WTC11 (cell line): Measurements from ENCODE around the gene TRIM38. TPM values are rescaled to one million over a fixed set of nuclear protein-coding genes. Genes with fewer than 3 reads are reported as not detected.

Experiments used
- ATF1 ChIP-seq: sonication (generic); formaldehyde crosslinking; IDR thresholded peaks from 2 replicates; pipeline ENCODE4 v1.8.1; 2023; ENCODE audit warnings: mild to moderate bottlenecking, moderate library complexity, missing genetic modification reagents
- CREB1 ChIP-seq: sonication (generic); formaldehyde crosslinking; IDR thresholded peaks from 2 replicates; pipeline ENCODE4 v1.8.0; 2023; ENCODE audit warnings: mild to moderate bottlenecking, missing genetic modification reagents
- ELF4 ChIP-seq: sonication (generic); formaldehyde crosslinking; IDR thresholded peaks from 2 replicates; pipeline ENCODE4 v1.8.1; 2022; ENCODE audit warnings: low read depth, mild to moderate bottlenecking, moderate library complexity, missing genetic modification reagents
- EMX1 ChIP-seq: fragments of 250-450 bp; sonication (Bioruptor Pico); IDR thresholded peaks from 2 replicates; pipeline ENCODE4 v1.8.0; 2021; ENCODE audit warnings: mild to moderate bottlenecking
- FOXJ3 ChIP-seq: sonication (generic); formaldehyde crosslinking; IDR thresholded peaks from 2 replicates; pipeline ENCODE4 v1.9.0; 2021; ENCODE audit warnings: missing genetic modification reagents, mild to moderate bottlenecking, borderline replicate concordance
- FOXK1 ChIP-seq: sonication (generic); formaldehyde crosslinking; IDR thresholded peaks from 2 replicates; pipeline ENCODE4 v1.8.0; 2022; ENCODE audit warnings: mild to moderate bottlenecking, moderate library complexity, missing genetic modification reagents
- FOXP1 ChIP-seq: sonication (generic); formaldehyde crosslinking; IDR thresholded peaks from 2 replicates; pipeline ENCODE4 v1.8.0; 2022; ENCODE audit warnings: missing genetic modification reagents, mild to moderate bottlenecking, moderate library complexity, borderline replicate concordance
- FOXP4 ChIP-seq: sonication (generic); formaldehyde crosslinking; IDR thresholded peaks from 2 replicates; pipeline ENCODE4 v1.8.0; 2022; ENCODE audit warnings: mild to moderate bottlenecking, missing genetic modification reagents
- GABPB1 ChIP-seq: sonication (generic); formaldehyde crosslinking; IDR thresholded peaks from 2 replicates; pipeline ENCODE4 v1.8.1; 2023; ENCODE audit warnings: mild to moderate bottlenecking, missing genetic modification reagents
- IRF1 ChIP-seq: sonication (generic); formaldehyde crosslinking; IDR thresholded peaks from 2 replicates; pipeline ENCODE4 v1.8.0; 2023; ENCODE audit warnings: missing genetic modification reagents
- IRF2 ChIP-seq: sonication (generic); formaldehyde crosslinking; IDR thresholded peaks from 2 replicates; pipeline ENCODE4 v1.8.0; 2022; ENCODE audit warnings: low read depth, missing genetic modification reagents, borderline replicate concordance
- KAT7 ChIP-seq: sonication (generic); formaldehyde crosslinking; IDR thresholded peaks from 2 replicates; pipeline ENCODE4 v1.8.1; 2023; ENCODE audit warnings: missing genetic modification reagents, mild to moderate bottlenecking, borderline replicate concordance
- MXD4 ChIP-seq: fragments of 250-450 bp; sonication (Bioruptor Pico); IDR thresholded peaks from 2 replicates; pipeline ENCODE4 v1.8.0; 2021; ENCODE audit warnings: mild to moderate bottlenecking, moderate library complexity, borderline replicate concordance
- MYBL2 ChIP-seq: sonication (generic); formaldehyde crosslinking; IDR thresholded peaks from 2 replicates; pipeline ENCODE4 v1.8.1; 2023; ENCODE audit warnings: mild to moderate bottlenecking, moderate library complexity, missing genetic modification reagents
- NFATC4 ChIP-seq: fragments of 250-450 bp; sonication (Bioruptor Pico); IDR thresholded peaks from 2 replicates; pipeline ENCODE4 v1.9.0; 2021; ENCODE audit warnings: mild to moderate bottlenecking
- NR1H2 ChIP-seq: sonication (generic); formaldehyde crosslinking; IDR thresholded peaks from 2 replicates; pipeline ENCODE4 v1.9.0; 2021; ENCODE audit warnings: mild to moderate bottlenecking, moderate library complexity, missing genetic modification reagents
- PRRX2 ChIP-seq: fragments of 250-450 bp; sonication (Bioruptor Pico); IDR thresholded peaks from 2 replicates; pipeline ENCODE4 v1.8.0; 2021; ENCODE audit warnings: mild to moderate bottlenecking
- RELA ChIP-seq: sonication (generic); formaldehyde crosslinking; IDR thresholded peaks from 2 replicates; pipeline ENCODE4 v1.8.1; 2022; ENCODE audit warnings: missing genetic modification reagents, mild to moderate bottlenecking, borderline replicate concordance
- TEAD1 ChIP-seq: sonication (generic); formaldehyde crosslinking; IDR thresholded peaks from 2 replicates; pipeline ENCODE4 v1.8.0; 2022; ENCODE audit warnings: mild to moderate bottlenecking, missing genetic modification reagents
- total RNA-seq: library from RNA; stranded (reverse); gene quantifications from 3 replicates; pipeline ENCODE4 v1.2.3, GENCODE V29; 2021
- TF ChIP-seq, protein P1 (sequence below): fragments of 250-450 bp; sonication (Bioruptor Pico); IDR thresholded peaks from 2 replicates; pipeline ENCODE4 v1.9.0; 2021; ENCODE audit warnings: mild to moderate bottlenecking
- TF ChIP-seq, protein P2 (sequence below): sonication (generic); formaldehyde crosslinking; IDR thresholded peaks from 2 replicates; pipeline ENCODE4 v1.8.1; 2023; ENCODE audit warnings: mild to moderate bottlenecking, missing genetic modification reagents
- TF ChIP-seq, protein P3 (sequence below): fragments of 250-450 bp; sonication (Bioruptor Pico); IDR thresholded peaks from 2 replicates; pipeline ENCODE4 v1.9.0; 2021; ENCODE audit warnings: mild to moderate bottlenecking
- TF ChIP-seq, protein P4 (sequence below): sonication (generic); formaldehyde crosslinking; IDR thresholded peaks from 2 replicates; pipeline ENCODE4 v1.8.1; 2023; ENCODE audit warnings: mild to moderate bottlenecking, missing genetic modification reagents, borderline replicate concordance
- TF ChIP-seq, protein P5 (sequence below): sonication (generic); formaldehyde crosslinking; IDR thresholded peaks from 2 replicates; pipeline ENCODE4 v1.8.1; 2023; ENCODE audit warnings: mild to moderate bottlenecking, moderate library complexity, missing genetic modification reagents

TRIM38 gene
- total RNA-seq, 1 experiment from 2014 or later, result 1.6 TPM

- TF ChIP-seq CREB1 (CRISPR knock-in tag) (no peak; the same call in 1 of the 2 replicates), ATF1 (peak; percentile 48; the same call in 1 of the 2 replicates), MXD4 (CRISPR knock-in tag) (no peak), RELA (CRISPR knock-in tag) (peak; percentile 42; the same call in 1 of the 2 replicates), TEAD1 (CRISPR knock-in tag) (peak; percentile 95), NR1H2 (no peak), FOXP4 (CRISPR knock-in tag) (no peak), FOXJ3 (CRISPR knock-in tag) (no peak; the same call in 1 of the 2 replicates), FOXP1 (CRISPR knock-in tag) (peak; percentile 71; the same call in 1 of the 2 replicates), EMX1 (CRISPR knock-in tag) (peak; percentile 97), NFATC4 (CRISPR knock-in tag) (peak; percentile 97), GABPB1 (CRISPR knock-in tag) (peak; percentile 77), ELF4 (CRISPR knock-in tag) (no peak), MYBL2 (CRISPR knock-in tag) (peak; percentile 96), IRF2 (peak; percentile 64; the same call in 1 of the 2 replicates), KAT7 (0 out of 2 replicates have a peak, but pooled peaks have one; percentile 63), PRRX2 (CRISPR knock-in tag) (peak; percentile 96), IRF1 (CRISPR knock-in tag) (no peak), FOXK1 (CRISPR knock-in tag) (peak; percentile 59)
- TF ChIP-seq, protein P1, sequence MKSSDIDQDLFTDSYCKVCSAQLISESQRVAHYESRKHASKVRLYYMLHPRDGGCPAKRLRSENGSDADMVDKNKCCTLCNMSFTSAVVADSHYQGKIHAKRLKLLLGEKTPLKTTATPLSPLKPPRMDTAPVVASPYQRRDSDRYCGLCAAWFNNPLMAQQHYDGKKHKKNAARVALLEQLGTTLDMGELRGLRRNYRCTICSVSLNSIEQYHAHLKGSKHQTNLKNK (CRISPR knock-in tag), result peak; percentile 66; the same call in 1 of the 2 replicates
- TF ChIP-seq, protein P2, sequence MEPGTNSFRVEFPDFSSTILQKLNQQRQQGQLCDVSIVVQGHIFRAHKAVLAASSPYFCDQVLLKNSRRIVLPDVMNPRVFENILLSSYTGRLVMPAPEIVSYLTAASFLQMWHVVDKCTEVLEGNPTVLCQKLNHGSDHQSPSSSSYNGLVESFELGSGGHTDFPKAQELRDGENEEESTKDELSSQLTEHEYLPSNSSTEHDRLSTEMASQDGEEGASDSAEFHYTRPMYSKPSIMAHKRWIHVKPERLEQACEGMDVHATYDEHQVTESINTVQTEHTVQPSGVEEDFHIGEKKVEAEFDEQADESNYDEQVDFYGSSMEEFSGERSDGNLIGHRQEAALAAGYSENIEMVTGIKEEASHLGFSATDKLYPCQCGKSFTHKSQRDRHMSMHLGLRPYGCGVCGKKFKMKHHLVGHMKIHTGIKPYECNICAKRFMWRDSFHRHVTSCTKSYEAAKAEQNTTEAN (CRISPR knock-in tag), result 0 out of 2 replicates have a peak, but pooled peaks have one; percentile 31
- TF ChIP-seq, protein P3, sequence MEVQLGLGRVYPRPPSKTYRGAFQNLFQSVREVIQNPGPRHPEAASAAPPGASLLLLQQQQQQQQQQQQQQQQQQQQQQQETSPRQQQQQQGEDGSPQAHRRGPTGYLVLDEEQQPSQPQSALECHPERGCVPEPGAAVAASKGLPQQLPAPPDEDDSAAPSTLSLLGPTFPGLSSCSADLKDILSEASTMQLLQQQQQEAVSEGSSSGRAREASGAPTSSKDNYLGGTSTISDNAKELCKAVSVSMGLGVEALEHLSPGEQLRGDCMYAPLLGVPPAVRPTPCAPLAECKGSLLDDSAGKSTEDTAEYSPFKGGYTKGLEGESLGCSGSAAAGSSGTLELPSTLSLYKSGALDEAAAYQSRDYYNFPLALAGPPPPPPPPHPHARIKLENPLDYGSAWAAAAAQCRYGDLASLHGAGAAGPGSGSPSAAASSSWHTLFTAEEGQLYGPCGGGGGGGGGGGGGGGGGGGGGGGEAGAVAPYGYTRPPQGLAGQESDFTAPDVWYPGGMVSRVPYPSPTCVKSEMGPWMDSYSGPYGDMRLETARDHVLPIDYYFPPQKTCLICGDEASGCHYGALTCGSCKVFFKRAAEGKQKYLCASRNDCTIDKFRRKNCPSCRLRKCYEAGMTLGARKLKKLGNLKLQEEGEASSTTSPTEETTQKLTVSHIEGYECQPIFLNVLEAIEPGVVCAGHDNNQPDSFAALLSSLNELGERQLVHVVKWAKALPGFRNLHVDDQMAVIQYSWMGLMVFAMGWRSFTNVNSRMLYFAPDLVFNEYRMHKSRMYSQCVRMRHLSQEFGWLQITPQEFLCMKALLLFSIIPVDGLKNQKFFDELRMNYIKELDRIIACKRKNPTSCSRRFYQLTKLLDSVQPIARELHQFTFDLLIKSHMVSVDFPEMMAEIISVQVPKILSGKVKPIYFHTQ (CRISPR knock-in tag), result peak; percentile 98
- TF ChIP-seq, protein P4, sequence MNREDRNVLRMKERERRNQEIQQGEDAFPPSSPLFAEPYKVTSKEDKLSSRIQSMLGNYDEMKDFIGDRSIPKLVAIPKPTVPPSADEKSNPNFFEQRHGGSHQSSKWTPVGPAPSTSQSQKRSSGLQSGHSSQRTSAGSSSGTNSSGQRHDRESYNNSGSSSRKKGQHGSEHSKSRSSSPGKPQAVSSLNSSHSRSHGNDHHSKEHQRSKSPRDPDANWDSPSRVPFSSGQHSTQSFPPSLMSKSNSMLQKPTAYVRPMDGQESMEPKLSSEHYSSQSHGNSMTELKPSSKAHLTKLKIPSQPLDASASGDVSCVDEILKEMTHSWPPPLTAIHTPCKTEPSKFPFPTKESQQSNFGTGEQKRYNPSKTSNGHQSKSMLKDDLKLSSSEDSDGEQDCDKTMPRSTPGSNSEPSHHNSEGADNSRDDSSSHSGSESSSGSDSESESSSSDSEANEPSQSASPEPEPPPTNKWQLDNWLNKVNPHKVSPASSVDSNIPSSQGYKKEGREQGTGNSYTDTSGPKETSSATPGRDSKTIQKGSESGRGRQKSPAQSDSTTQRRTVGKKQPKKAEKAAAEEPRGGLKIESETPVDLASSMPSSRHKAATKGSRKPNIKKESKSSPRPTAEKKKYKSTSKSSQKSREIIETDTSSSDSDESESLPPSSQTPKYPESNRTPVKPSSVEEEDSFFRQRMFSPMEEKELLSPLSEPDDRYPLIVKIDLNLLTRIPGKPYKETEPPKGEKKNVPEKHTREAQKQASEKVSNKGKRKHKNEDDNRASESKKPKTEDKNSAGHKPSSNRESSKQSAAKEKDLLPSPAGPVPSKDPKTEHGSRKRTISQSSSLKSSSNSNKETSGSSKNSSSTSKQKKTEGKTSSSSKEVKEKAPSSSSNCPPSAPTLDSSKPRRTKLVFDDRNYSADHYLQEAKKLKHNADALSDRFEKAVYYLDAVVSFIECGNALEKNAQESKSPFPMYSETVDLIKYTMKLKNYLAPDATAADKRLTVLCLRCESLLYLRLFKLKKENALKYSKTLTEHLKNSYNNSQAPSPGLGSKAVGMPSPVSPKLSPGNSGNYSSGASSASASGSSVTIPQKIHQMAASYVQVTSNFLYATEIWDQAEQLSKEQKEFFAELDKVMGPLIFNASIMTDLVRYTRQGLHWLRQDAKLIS (CRISPR knock-in tag), result peak; percentile 91; the same call in 1 of the 2 replicates
- TF ChIP-seq, protein P5, sequence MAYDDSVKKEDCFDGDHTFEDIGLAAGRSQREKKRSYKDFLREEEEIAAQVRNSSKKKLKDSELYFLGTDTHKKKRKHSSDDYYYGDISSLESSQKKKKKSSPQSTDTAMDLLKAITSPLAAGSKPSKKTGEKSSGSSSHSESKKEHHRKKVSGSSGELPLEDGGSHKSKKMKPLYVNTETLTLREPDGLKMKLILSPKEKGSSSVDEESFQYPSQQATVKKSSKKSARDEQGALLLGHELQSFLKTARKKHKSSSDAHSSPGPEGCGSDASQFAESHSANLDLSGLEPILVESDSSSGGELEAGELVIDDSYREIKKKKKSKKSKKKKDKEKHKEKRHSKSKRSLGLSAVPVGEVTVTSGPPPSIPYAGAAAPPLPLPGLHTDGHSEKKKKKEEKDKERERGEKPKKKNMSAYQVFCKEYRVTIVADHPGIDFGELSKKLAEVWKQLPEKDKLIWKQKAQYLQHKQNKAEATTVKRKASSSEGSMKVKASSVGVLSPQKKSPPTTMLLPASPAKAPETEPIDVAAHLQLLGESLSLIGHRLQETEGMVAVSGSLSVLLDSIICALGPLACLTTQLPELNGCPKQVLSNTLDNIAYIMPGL (CRISPR knock-in tag), result peak; percentile 77; the same call in 1 of the 2 replicates
Measured at GRCh38 chr6:26026833-26027490, 64.4 kb downstream of the TRIM38 start (continued).
